Measurements from ENCODE around the gene PHKG1. TPM values are rescaled to one million over a fixed set of nuclear protein-coding genes. Genes with fewer than 3 reads are reported as not detected.
A peak's percentile ranks its signal among the peaks of the same experiment; 100 is the strongest.
"Not testable (repeated sequence)": the region's sequence is repeated elsewhere in the genome, so short reads cannot be mapped to it uniquely, and the experiment has no call there.

The PHKG1 gene
- total and polyA plus RNA-seq, 2 of the 4 experiments (the other 2 are of a cell fraction): 0.62 to 0.72 TPM

DNA sequence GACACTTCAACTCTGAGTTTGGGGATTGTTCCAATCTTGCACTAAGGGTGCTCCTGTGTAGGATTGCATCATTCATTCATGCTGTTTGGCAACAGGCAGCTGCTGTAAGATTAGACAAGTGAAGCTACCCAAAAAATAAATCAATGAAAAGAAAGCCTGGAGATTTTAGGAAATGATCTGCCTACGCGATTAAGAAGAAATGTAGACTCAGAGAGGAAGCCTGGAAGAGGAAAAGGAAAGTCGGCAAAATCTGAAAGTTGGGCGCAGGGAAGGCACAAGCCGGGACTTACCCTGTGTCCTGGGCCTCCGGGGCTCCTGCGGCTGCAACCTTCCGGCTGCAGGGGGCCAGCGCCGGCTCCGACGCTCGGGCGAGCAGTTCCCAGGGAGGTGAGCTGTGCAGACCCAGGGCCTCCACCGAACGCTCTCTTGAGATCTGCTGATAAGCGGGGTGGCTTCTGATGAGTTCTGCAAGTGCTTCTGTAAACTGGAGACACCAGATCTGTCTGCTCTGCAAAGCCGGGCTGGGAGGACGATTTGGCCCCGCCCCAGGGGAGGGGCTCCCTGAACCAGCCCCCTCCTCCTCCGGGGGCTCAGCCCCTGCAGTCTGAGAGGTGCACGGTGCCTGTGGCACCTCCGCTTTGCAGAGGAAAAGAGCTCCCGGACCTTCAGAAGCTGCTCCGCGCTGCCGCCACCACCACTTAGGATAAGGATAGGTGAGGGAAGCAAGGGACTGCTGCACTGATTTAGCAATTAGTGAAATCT, 58.9 kb downstream of the PHKG1 start (continued):
- TF ChIP-seq RCOR1 (IDR thresholded peaks at IDR 0.05; ENCODE audit: insufficient replicate concordance, low read length) (no peak), MAFK (IDR thresholded peaks at IDR 0.05; ENCODE audit: low read depth, low read length) (no peak), CEBPB (IDR thresholded peaks at IDR 0.05; ENCODE audit: low read depth, low read length) (peak; percentile 99)

DNA sequence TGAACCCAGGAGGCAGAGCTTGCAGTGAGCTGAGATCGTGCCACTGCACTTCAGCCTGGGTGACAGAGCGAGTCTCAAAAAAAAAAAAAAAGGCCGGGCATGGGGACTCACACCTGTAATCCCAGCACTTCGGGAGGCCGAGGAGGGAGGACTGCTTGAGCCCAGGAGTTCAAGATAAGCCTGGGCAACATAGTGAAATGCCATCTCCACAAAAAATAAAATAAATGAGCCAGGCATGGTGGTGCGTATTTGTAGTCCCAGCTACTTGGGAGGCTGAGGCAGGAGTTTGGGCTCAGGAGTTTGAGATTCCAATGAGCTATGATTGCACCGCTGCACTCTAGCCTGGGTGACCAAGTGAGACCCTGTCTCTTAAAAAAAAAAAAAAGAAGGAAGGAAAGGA, 60.2 kb downstream of the PHKG1 start:
- in situ Hi-C loops (cut with MboI; ENCODE audit: low sequenced_read_pairs); H4K8ac ChIP-seq (ENCODE audit: low read depth in 2 of 2, low read length in 2 of 2); H2BK120ac ChIP-seq (ENCODE audit: low read depth, low read length); DNase-seq; H3K27ac ChIP-seq (ENCODE audit: insufficient read depth, low read length); H2BK15ac ChIP-seq (ENCODE audit: low read depth, low read length); H3K14ac ChIP-seq (replicated peaks; ENCODE audit: low read depth, low read length); H3K9me3 ChIP-seq (ENCODE audit: control insufficient read depth, insufficient read depth, low read length); H3K23ac ChIP-seq (ENCODE audit: low read depth, low read length); H3K27me3 ChIP-seq (ENCODE audit: control insufficient read depth, insufficient read depth, low read length); H3K4me3 ChIP-seq (ENCODE audit: insufficient read depth, low read depth, low read length); H2AK5ac ChIP-seq (ENCODE audit: low read depth, low read length); H3K9ac ChIP-seq (ENCODE audit: low read depth, low read length); H3K4ac ChIP-seq (ENCODE audit: low read depth, low read length); H3K9me1 ChIP-seq (ENCODE audit: insufficient read depth, low read length); H2AFZ ChIP-seq (replicated peaks; ENCODE audit: low read length, poor library complexity); ATAC-seq (ENCODE audit: low read depth); H3K56ac ChIP-seq (ENCODE audit: extremely low read depth, insufficient read depth, low read length); H2BK20ac ChIP-seq (ENCODE audit: low read depth, low read length); BruUV-seq (replicated peaks); H4K91ac ChIP-seq (ENCODE audit: insufficient read depth, low read depth, low read length); H3K18ac ChIP-seq (ENCODE audit: low read depth, low read length); dilution Hi-C loops (cut with HindIII; ENCODE audit: low sequenced_read_pairs, unreplicated experiment); H4K5ac ChIP-seq (ENCODE audit: low read depth, low read length); H3K36me3 ChIP-seq (ENCODE audit: control insufficient read depth, insufficient read depth, low read length); H3K4me1 ChIP-seq (ENCODE audit: control insufficient read depth, insufficient read depth, low read length); H4K20me1 ChIP-seq (ENCODE audit: insufficient read depth, low read length); H2BK5ac ChIP-seq (ENCODE audit: low read depth, low read length, poor library complexity, severe bottlenecking); H3K4me2 ChIP-seq (ENCODE audit: low read depth, low read length); H2AK9ac ChIP-seq (replicated peaks; ENCODE audit: low read depth, low read length, poor library complexity): not testable (repeated sequence)
- POLR2A ChIA-PET (ENCODE audit: unreplicated experiment): interaction anchor here (0.7 kb wide), 1 partner anchor 633 kb away, joined by 5 read pairs; no protein-coding TSS in a partner anchor
- peaks cover 17 to 42% of the 10 kb centered on the region in 2 experiments for H3K79me1 ChIP-seq (ENCODE audit: low read depth in 1 of 2, low read length in 2 of 2)
- intact Hi-C loops (cut with micrococcal nuclease): loop anchor here (2.0 kb wide), 1 partner anchor 18 kb away; the partner anchor contains the start of genes CCT6A and PSPH
- CTCF ChIA-PET: interaction anchor here (0.6 kb wide), 1 partner anchor 31 kb away, joined by 3 read pairs; no protein-coding TSS in a partner anchor
- 100% methylated on average over 1 of the region's 7 CpGs; no CpG with 5 or more reads in 1 of the 2 experiments for WGBS, 2 experiments (ENCODE audit: extremely low coverage in 2 of 2, insufficient read length in 1 of 2)

DNA sequence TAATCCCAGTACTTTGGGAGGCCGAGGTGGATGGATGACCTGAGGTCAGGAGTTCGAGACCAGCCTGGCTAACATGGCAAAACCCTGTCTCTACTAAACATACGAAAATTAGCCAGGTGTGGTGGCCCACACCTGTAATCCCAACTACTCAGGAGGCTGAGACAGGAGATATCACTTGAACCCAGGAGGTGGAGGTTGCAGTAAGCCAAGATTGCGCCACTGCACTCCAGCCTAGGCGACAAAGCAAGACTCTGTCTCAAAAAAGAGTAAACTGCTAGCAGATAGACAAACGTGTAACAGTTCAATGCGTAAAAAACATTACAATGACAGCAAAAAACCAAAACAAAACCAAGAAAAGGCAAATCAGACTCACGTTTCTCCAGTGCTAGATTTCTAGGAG, 61.2 kb downstream of the PHKG1 start:
- dilution Hi-C loops (cut with HindIII; ENCODE audit: low sequenced_read_pairs, unreplicated experiment); POLR2A ChIA-PET (ENCODE audit: unreplicated experiment); ATAC-seq (ENCODE audit: low read depth): not testable (repeated sequence)

More for the DNA sequence above, 61.2 kb downstream of the PHKG1 start:
- H3K9me3 ChIP-seq (ENCODE audit: control insufficient read depth, insufficient read depth, low read length); H3K4ac ChIP-seq (ENCODE audit: low read depth, low read length); H3K27me3 ChIP-seq (ENCODE audit: control insufficient read depth, insufficient read depth, low read length); H3K56ac ChIP-seq (ENCODE audit: extremely low read depth, insufficient read depth, low read length); H2BK20ac ChIP-seq (ENCODE audit: low read depth, low read length); in situ Hi-C loops (cut with MboI; ENCODE audit: low sequenced_read_pairs); H2AFZ ChIP-seq (replicated peaks; ENCODE audit: low read length, poor library complexity); H3K27ac ChIP-seq (ENCODE audit: insufficient read depth, low read length); H3K9me1 ChIP-seq (ENCODE audit: insufficient read depth, low read length); H2AK9ac ChIP-seq (replicated peaks; ENCODE audit: low read depth, low read length, poor library complexity); H3K4me3 ChIP-seq (ENCODE audit: insufficient read depth, low read depth, low read length); H3K36me3 ChIP-seq (ENCODE audit: control insufficient read depth, insufficient read depth, low read length); H2BK15ac ChIP-seq (ENCODE audit: low read depth, low read length); H3K4me2 ChIP-seq (ENCODE audit: low read depth, low read length); H2BK120ac ChIP-seq (ENCODE audit: low read depth, low read length); DNase-seq; intact Hi-C loops (cut with micrococcal nuclease); H3K4me1 ChIP-seq (ENCODE audit: control insufficient read depth, insufficient read depth, low read length); H3K14ac ChIP-seq (replicated peaks; ENCODE audit: low read depth, low read length); H4K20me1 ChIP-seq (ENCODE audit: insufficient read depth, low read length); H3K9ac ChIP-seq (ENCODE audit: low read depth, low read length); BruUV-seq (replicated peaks); H4K91ac ChIP-seq (ENCODE audit: insufficient read depth, low read depth, low read length); H2AK5ac ChIP-seq (ENCODE audit: low read depth, low read length); H3K18ac ChIP-seq (ENCODE audit: low read depth, low read length); H4K8ac ChIP-seq (ENCODE audit: low read depth in 2 of 2, low read length in 2 of 2); CTCF ChIA-PET; H2BK5ac ChIP-seq (ENCODE audit: low read depth, low read length, poor library complexity, severe bottlenecking); H4K5ac ChIP-seq (ENCODE audit: low read depth, low read length): not testable (repeated sequence)
- WGBS, 2 experiments (ENCODE audit: extremely low coverage in 2 of 2, insufficient read length in 1 of 2): 100% methylated on average over 1 of the region's 8 CpGs; no CpG with 5 or more reads in 1 of the 2 experiments
- Histone ChIP-seq H3K23ac (ENCODE audit: low read depth, low read length) (0 out of 2 replicates have a peak overlapping the region, but pooled peaks have one; percentile 25), H3K79me1 (ENCODE audit: low read depth in 1 of 2, low read length in 2 of 2) (peaks cover 19 to 51% of the 10 kb centered on the region in 2 experiments)
